NCI-H1417 (cell line): ENCODE data around the gene GDPD5.
"Not testable (repeated sequence)": the region's sequence is repeated elsewhere in the genome, so short reads cannot be mapped to it uniquely, and the experiment has no call there.

Experiments
- DNase-seq, 3 experiments: peaks; one replicate each; lab custom pipeline; 2025; lab: John Stamatoyannopoulos, UW

GDPD5 gene

GRCh38 chr11:75428989-75429640 lies 96.6 kb downstream of the GDPD5 start:
- DNase-seq = no peak

- DNase-seq = no peak
Observed at GRCh38 chr11:75428281-75428724, 97.4 kb downstream of the GDPD5 start.

- DNase-seq = no peak
Observed at GRCh38 chr11:75427181-75427580, 98.6 kb downstream of the GDPD5 start.

- no peak for DNase-seq
Observed at GRCh38 chr11:75426720-75427086, 99.0 kb downstream of the GDPD5 start.

- no peak for DNase-seq
Observed at GRCh38 chr11:75425422-75425821, 100.3 kb downstream of the GDPD5 start.

GRCh38 chr11:75424396-75424795 lies 101.3 kb downstream of the GDPD5 start:
- peak; percentile 32 to 68 (median 35) for DNase-seq

GRCh38 chr11:75423721-75424120 lies 102.0 kb downstream of the GDPD5 start:
- no peak for DNase-seq

- peak; percentile 30 to 86 (median 64) for DNase-seq
Observed at GRCh38 chr11:75422248-75423231, 103.2 kb downstream of the GDPD5 start.

GRCh38 chr11:75421902-75422247 lies 103.9 kb downstream of the GDPD5 start:
- no peak for DNase-seq

- DNase-seq = no peak
Observed at GRCh38 chr11:75421035-75421602, 104.6 kb downstream of the GDPD5 start.

GRCh38 chr11:75420224-75421034 lies 105.3 kb downstream of the GDPD5 start:
- DNase-seq = peak in 1 of 3 experiments; percentile 10

GRCh38 chr11:75413864-75414263 lies 111.9 kb downstream of the GDPD5 start:
- no peak for DNase-seq

GRCh38 chr11:75413146-75413545 lies 112.6 kb downstream of the GDPD5 start:
- not testable (repeated sequence) for DNase-seq

- DNase-seq = not testable (repeated sequence)
Observed at GRCh38 chr11:75409971-75410370, 115.8 kb downstream of the GDPD5 start.

- no peak for DNase-seq
Observed at GRCh38 chr11:75408957-75409219, 116.9 kb downstream of the GDPD5 start.

- DNase-seq = peak in 2 of 3 experiments; percentile 51 to 88
Observed at GRCh38 chr11:75406338-75406777, 119.4 kb downstream of the GDPD5 start.

- DNase-seq = peak in 1 of 3 experiments; percentile 23
Observed at GRCh38 chr11:75403983-75404658, 121.6 kb downstream of the GDPD5 start.

GRCh38 chr11:75403037-75403436 lies 122.7 kb downstream of the GDPD5 start:
- DNase-seq = peak in 2 of 3 experiments; percentile 6 to 35

- no peak for DNase-seq
Observed at GRCh38 chr11:75402002-75402773, 123.6 kb downstream of the GDPD5 start.

GRCh38 chr11:75400146-75400865 lies 125.4 kb downstream of the GDPD5 start:
- DNase-seq = peak in 2 of 3 experiments; percentile 46 to 56
